Thoracic aorta endothelial cell (primary cell): ENCODE results near the gene PARVA. TPM values are rescaled to one million over a fixed set of nuclear protein-coding genes. Genes with fewer than 3 reads are reported as not detected.

Experiments
- total RNA-seq: library from RNA; depleted of rRNA; stranded (reverse); fragments of >200 nt; gene quantifications from 2 replicates; pipeline ENCODE4 v1.2.3, GENCODE V29; 2012

The PARVA gene
- total RNA-seq, result 48.8 and 58.1 TPM in 2 replicates

DNA sequence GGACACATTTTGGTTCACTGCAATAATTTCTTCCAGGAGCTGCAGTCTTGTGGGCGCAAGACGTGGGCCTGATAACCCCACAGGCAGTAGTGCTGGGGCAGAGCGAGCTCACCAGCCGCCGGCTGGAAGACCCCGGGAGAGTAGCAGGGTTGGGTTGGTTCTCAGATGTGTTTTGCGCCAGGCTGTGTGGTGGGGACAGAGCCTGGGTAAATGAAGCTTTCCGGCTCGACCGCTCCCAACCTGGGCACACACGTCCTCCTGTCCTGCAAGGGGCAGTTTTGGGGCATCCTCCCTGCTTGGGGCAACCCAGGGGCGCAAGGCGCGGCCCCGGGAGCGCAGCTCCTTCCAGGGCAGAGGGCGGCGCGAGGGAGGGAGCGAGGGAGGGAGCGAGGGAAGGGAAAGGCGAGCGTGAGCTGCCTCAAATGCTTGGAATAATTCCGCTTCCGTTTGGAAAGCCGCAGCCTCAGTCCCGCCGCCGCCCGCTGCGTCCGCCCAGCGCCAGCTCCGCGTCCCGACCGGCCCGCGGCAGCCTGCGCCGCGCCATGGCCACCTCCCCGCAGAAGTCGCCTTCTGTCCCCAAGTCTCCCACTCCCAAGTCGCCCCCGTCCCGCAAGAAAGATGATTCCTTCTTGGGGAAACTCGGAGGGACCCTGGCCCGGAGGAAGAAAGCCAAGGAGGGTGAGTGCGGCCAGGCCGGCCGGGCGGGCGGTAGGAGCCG, at the start of gene PARVA:
Gene PARVA (plus strand): TSS at position 466 of the 718 bp plus-strand sequence. CDS start 77 bp downstream, at position 543.

